ENCODE results near the gene GAST. TPM values are rescaled to one million over a fixed set of nuclear protein-coding genes. Genes with fewer than 3 reads are reported as not detected.

GAST gene
- total and polyA plus RNA-seq, 2 of the 13 experiments (the other 11 are each of a cell fraction or from before 2014, with no cell fraction given) = 0.32 to 0.42 TPM

GRCh38 chr17:41738077-41738800 lies 26.1 kb downstream of the GAST start (continued):
- TF ChIP-seq NR2F2 (IDR thresholded peaks at IDR 0.05; ENCODE audit: borderline replicate concordance, low read depth) = no peak; the same call in 1 of the 2 replicates
- TF ChIP-seq MNT (IDR thresholded peaks at IDR 0.05) = peak; percentile 26; the same call in 1 of the 2 replicates
- TF ChIP-seq, protein P1, sequence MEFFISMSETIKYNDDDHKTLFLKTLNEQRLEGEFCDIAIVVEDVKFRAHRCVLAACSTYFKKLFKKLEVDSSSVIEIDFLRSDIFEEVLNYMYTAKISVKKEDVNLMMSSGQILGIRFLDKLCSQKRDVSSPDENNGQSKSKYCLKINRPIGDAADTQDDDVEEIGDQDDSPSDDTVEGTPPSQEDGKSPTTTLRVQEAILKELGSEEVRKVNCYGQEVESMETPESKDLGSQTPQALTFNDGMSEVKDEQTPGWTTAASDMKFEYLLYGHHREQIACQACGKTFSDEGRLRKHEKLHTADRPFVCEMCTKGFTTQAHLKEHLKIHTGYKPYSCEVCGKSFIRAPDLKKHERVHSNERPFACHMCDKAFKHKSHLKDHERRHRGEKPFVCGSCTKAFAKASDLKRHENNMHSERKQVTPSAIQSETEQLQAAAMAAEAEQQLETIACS (CRISPR knock-in tag; IDR thresholded peaks at IDR 0.05) = no peak
- no peak for TF ChIP-seq MAFK (conservative IDR thresholded peaks at IDR 0.05 in 1 of 2, IDR thresholded peaks at IDR 0.05 in 1 of 2; ENCODE audit: low read length in 2 of 2)
- TF ChIP-seq, protein P2, sequence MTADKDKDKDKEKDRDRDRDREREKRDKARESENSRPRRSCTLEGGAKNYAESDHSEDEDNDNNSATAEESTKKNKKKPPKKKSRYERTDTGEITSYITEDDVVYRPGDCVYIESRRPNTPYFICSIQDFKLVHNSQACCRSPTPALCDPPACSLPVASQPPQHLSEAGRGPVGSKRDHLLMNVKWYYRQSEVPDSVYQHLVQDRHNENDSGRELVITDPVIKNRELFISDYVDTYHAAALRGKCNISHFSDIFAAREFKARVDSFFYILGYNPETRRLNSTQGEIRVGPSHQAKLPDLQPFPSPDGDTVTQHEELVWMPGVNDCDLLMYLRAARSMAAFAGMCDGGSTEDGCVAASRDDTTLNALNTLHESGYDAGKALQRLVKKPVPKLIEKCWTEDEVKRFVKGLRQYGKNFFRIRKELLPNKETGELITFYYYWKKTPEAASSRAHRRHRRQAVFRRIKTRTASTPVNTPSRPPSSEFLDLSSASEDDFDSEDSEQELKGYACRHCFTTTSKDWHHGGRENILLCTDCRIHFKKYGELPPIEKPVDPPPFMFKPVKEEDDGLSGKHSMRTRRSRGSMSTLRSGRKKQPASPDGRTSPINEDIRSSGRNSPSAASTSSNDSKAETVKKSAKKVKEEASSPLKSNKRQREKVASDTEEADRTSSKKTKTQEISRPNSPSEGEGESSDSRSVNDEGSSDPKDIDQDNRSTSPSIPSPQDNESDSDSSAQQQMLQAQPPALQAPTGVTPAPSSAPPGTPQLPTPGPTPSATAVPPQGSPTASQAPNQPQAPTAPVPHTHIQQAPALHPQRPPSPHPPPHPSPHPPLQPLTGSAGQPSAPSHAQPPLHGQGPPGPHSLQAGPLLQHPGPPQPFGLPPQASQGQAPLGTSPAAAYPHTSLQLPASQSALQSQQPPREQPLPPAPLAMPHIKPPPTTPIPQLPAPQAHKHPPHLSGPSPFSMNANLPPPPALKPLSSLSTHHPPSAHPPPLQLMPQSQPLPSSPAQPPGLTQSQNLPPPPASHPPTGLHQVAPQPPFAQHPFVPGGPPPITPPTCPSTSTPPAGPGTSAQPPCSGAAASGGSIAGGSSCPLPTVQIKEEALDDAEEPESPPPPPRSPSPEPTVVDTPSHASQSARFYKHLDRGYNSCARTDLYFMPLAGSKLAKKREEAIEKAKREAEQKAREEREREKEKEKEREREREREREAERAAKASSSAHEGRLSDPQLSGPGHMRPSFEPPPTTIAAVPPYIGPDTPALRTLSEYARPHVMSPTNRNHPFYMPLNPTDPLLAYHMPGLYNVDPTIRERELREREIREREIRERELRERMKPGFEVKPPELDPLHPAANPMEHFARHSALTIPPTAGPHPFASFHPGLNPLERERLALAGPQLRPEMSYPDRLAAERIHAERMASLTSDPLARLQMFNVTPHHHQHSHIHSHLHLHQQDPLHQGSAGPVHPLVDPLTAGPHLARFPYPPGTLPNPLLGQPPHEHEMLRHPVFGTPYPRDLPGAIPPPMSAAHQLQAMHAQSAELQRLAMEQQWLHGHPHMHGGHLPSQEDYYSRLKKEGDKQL (CRISPR knock-in tag; IDR thresholded peaks at IDR 0.05; ENCODE audit: low read depth) = no peak
- TF ChIP-seq, protein P3, sequence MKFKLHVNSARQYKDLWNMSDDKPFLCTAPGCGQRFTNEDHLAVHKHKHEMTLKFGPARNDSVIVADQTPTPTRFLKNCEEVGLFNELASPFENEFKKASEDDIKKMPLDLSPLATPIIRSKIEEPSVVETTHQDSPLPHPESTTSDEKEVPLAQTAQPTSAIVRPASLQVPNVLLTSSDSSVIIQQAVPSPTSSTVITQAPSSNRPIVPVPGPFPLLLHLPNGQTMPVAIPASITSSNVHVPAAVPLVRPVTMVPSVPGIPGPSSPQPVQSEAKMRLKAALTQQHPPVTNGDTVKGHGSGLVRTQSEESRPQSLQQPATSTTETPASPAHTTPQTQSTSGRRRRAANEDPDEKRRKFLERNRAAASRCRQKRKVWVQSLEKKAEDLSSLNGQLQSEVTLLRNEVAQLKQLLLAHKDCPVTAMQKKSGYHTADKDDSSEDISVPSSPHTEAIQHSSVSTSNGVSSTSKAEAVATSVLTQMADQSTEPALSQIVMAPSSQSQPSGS (CRISPR knock-in tag; IDR thresholded peaks at IDR 0.05) = peak; percentile 67; the same call in 1 of the 2 replicates
- TF ChIP-seq NR2F1 (CRISPR knock-in tag; IDR thresholded peaks at IDR 0.05) = no peak
- 0 out of 2 replicates have a peak, but pooled peaks have one; percentile 21 for TF ChIP-seq ZSCAN31 (CRISPR knock-in tag; IDR thresholded peaks at IDR 0.05; ENCODE audit: low read depth)
- TF ChIP-seq, protein P4, sequence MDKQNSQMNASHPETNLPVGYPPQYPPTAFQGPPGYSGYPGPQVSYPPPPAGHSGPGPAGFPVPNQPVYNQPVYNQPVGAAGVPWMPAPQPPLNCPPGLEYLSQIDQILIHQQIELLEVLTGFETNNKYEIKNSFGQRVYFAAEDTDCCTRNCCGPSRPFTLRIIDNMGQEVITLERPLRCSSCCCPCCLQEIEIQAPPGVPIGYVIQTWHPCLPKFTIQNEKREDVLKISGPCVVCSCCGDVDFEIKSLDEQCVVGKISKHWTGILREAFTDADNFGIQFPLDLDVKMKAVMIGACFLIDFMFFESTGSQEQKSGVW (CRISPR knock-in tag; IDR thresholded peaks at IDR 0.05; ENCODE audit: borderline replicate concordance) = no peak
- no peak for TF ChIP-seq ZFP37 (CRISPR knock-in tag; IDR thresholded peaks at IDR 0.05; ENCODE audit: borderline replicate concordance)
- TF ChIP-seq, protein P5, sequence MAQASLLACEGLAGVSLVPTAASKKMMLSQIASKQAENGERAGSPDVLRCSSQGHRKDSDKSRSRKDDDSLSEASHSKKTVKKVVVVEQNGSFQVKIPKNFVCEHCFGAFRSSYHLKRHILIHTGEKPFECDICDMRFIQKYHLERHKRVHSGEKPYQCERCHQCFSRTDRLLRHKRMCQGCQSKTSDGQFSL (CRISPR knock-in tag; IDR thresholded peaks at IDR 0.05) = peak; percentile 38; the same call in 1 of the 2 replicates
- peak; percentile 85 for TF ChIP-seq KAT8 (CRISPR knock-in tag; IDR thresholded peaks at IDR 0.05)
- TF ChIP-seq RXRA (CRISPR knock-in tag; IDR thresholded peaks at IDR 0.05) = no peak; the same call in 1 of the 2 replicates
- TF ChIP-seq HDAC2 (CRISPR knock-in tag; IDR thresholded peaks at IDR 0.05) = peak; percentile 52; the same call in 1 of the 2 replicates
- TF ChIP-seq, protein P6, sequence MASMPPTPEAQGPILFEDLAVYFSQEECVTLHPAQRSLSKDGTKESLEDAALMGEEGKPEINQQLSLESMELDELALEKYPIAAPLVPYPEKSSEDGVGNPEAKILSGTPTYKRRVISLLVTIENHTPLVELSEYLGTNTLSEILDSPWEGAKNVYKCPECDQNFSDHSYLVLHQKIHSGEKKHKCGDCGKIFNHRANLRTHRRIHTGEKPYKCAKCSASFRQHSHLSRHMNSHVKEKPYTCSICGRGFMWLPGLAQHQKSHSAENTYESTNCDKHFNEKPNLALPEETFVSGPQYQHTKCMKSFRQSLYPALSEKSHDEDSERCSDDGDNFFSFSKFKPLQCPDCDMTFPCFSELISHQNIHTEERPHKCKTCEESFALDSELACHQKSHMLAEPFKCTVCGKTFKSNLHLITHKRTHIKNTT (CRISPR knock-in tag; IDR thresholded peaks at IDR 0.05) = no peak

Measured in HepG2 (cell line).